ENCODE measurements around the gene MAP2K6. TPM values are rescaled to one million over a fixed set of nuclear protein-coding genes. Genes with fewer than 3 reads are reported as not detected.

MAP2K6 gene
- polyA plus RNA-seq, 1 of the 3 experiments (the other 2 are of a cell fraction): 6.7 TPM

DNA sequence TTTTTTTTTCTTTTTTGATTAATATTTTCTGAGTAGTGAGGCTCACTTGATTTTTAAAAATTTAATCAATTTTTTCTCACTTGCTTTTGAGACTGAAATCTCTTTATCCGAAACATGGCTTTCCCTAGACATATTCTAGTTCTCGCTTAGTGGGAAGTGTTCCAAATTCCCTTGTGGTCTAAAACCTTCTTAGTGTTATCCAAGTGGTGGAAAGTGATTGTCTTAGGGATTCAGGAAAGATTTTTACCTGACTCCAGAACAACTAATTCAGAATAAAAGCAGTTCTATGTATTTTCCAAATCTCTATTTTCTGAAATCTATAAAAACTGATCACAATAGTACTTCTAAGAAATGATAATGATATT, 178.8 kb downstream of the MAP2K6 start:
- peak overlapping the region in 1 of 2 experiments; percentile 36; a peak in 1 of 4 replicates for H3K27ac ChIP-seq (ENCODE audit: low read depth in 2 of 2, low read length in 1 of 2)
- POLR2A ChIA-PET: no interaction called here
- H3K4me2 ChIP-seq: peak overlapping the region; percentile 0; the same call in 1 of the 2 replicates
- 87% methylated on average over 2 of the region's 2 CpGs for WGBS (ENCODE audit: low lambda C conversion rate)
- no peaks in the 10 kb centered on the region for H3K9me2 ChIP-seq
- TF ChIP-seq, protein P1, sequence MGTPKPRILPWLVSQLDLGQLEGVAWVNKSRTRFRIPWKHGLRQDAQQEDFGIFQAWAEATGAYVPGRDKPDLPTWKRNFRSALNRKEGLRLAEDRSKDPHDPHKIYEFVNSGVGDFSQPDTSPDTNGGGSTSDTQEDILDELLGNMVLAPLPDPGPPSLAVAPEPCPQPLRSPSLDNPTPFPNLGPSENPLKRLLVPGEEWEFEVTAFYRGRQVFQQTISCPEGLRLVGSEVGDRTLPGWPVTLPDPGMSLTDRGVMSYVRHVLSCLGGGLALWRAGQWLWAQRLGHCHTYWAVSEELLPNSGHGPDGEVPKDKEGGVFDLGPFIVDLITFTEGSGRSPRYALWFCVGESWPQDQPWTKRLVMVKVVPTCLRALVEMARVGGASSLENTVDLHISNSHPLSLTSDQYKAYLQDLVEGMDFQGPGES (IDR thresholded peaks at IDR 0.05; ENCODE audit: low read depth, low read length): no peak
- TF ChIP-seq, protein P2, sequence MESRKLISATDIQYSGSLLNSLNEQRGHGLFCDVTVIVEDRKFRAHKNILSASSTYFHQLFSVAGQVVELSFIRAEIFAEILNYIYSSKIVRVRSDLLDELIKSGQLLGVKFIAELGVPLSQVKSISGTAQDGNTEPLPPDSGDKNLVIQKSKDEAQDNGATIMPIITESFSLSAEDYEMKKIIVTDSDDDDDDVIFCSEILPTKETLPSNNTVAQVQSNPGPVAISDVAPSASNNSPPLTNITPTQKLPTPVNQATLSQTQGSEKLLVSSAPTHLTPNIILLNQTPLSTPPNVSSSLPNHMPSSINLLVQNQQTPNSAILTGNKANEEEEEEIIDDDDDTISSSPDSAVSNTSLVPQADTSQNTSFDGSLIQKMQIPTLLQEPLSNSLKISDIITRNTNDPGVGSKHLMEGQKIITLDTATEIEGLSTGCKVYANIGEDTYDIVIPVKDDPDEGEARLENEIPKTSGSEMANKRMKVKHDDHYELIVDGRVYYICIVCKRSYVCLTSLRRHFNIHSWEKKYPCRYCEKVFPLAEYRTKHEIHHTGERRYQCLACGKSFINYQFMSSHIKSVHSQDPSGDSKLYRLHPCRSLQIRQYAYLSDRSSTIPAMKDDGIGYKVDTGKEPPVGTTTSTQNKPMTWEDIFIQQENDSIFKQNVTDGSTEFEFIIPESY (IDR thresholded peaks at IDR 0.05; ENCODE audit: borderline replicate concordance, low read depth): no peak
- TF ChIP-seq EZH2phosphoT487 (IDR thresholded peaks at IDR 0.05; ENCODE audit: borderline replicate concordance, low read depth) (no peak), FOSL2 (IDR thresholded peaks at IDR 0.05; ENCODE audit: borderline replicate concordance, low read depth) (no peak), RCOR1 (IDR thresholded peaks at IDR 0.05; ENCODE audit: low read length) (no peak), EP300 (IDR thresholded peaks at IDR 0.05; ENCODE audit: borderline replicate concordance in 1 of 2, low read depth in 1 of 2, low read length in 1 of 2) (no peak), FOXM1 (IDR thresholded peaks at IDR 0.05; ENCODE audit: low read depth) (no peak)
- TF ChIP-seq, protein P3, sequence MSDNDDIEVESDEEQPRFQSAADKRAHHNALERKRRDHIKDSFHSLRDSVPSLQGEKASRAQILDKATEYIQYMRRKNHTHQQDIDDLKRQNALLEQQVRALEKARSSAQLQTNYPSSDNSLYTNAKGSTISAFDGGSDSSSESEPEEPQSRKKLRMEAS (IDR thresholded peaks at IDR 0.05; ENCODE audit: low read depth): no peak
- TF ChIP-seq, protein P4, sequence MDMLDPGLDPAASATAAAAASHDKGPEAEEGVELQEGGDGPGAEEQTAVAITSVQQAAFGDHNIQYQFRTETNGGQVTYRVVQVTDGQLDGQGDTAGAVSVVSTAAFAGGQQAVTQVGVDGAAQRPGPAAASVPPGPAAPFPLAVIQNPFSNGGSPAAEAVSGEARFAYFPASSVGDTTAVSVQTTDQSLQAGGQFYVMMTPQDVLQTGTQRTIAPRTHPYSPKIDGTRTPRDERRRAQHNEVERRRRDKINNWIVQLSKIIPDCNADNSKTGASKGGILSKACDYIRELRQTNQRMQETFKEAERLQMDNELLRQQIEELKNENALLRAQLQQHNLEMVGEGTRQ (IDR thresholded peaks at IDR 0.05; ENCODE audit: borderline replicate concordance, low read depth, low read length): no peak
- peaks cover 6 to 10% of the 10 kb centered on the region in 2 experiments; a peak in 2 of 4 replicates for H3K4me1 ChIP-seq (ENCODE audit: control insufficient read depth in 1 of 2, insufficient read depth in 2 of 2, low read depth in 1 of 2, low read length in 1 of 2)
- H3K9me3 ChIP-seq: no peaks in the 10 kb centered on the region
- H3K79me2 ChIP-seq (ENCODE audit: insufficient read depth): no peaks in the 10 kb centered on the region
- CTCF ChIA-PET: interaction anchor here (1.6 to 3.8 kb wide), 3 partner anchors 9 to 15 kb away, joined by 4 to 22 read pairs (median 6); no protein-coding TSS in a partner anchor
- H4K20me1 ChIP-seq (ENCODE audit: insufficient read depth): no peaks in the 10 kb centered on the region
- no peaks in the 10 kb centered on the region for H3K36me3 ChIP-seq (replicated peaks in 1 of 2; ENCODE audit: control insufficient read depth in 1 of 2, insufficient read depth in 2 of 2, low read length in 1 of 2)
- H2AFZ ChIP-seq (ENCODE audit: low read depth): no peak overlapping the region
- no peak overlapping the region for H3K9ac ChIP-seq
- DNase-seq: no peak
- H3K4me3 ChIP-seq (ENCODE audit: low read depth in 2 of 2, low read length in 1 of 2): no peak overlapping the region
- H3K27me3 ChIP-seq (ENCODE audit: insufficient read depth): no peaks in the 10 kb centered on the region
- H3F3A ChIP-seq (replicated peaks; ENCODE audit: insufficient read depth): peaks cover 5% of the 10 kb centered on the region

GRCh38 chr17:69593716-69594115, 179.2 kb downstream of the MAP2K6 start:
- Histone ChIP-seq H3K79me2 (ENCODE audit: insufficient read depth) (no peaks in the 10 kb centered on the region), H4K20me1 (ENCODE audit: insufficient read depth) (no peaks in the 10 kb centered on the region), H3K4me3 (ENCODE audit: low read depth in 2 of 2, low read length in 1 of 2) (no peak overlapping the region), H2AFZ (ENCODE audit: low read depth) (no peak overlapping the region), H3K4me2 (no peak overlapping the region; the same call in 1 of the 2 replicates), H3K27me3 (ENCODE audit: insufficient read depth) (no peaks in the 10 kb centered on the region), H3K27ac (ENCODE audit: low read depth in 2 of 2, low read length in 1 of 2) (peak overlapping the region in 1 of 2 experiments; percentile 36; a peak in 1 of 4 replicates), H3K9ac (no peak overlapping the region), H3K36me3 (replicated peaks in 1 of 2; ENCODE audit: control insufficient read depth in 1 of 2, insufficient read depth in 2 of 2, low read length in 1 of 2) (no peaks in the 10 kb centered on the region), H3K9me3 (no peaks in the 10 kb centered on the region), H3K4me1 (ENCODE audit: control insufficient read depth in 1 of 2, insufficient read depth in 2 of 2, low read depth in 1 of 2, low read length in 1 of 2) (peaks cover 6 to 10% of the 10 kb centered on the region in 2 experiments; a peak in 2 of 4 replicates), H3F3A (replicated peaks; ENCODE audit: insufficient read depth) (peaks cover 5% of the 10 kb centered on the region), H3K9me2 (no peaks in the 10 kb centered on the region)
- WGBS (ENCODE audit: low lambda C conversion rate): 89% methylated on average over 2 of the region's 2 CpGs
- no peak for DNase-seq
- no peak for TF ChIP-seq SMC3 (IDR thresholded peaks at IDR 0.05; ENCODE audit: low read depth, low read length)
- no peak for TF ChIP-seq GATA2 (CRISPR knock-in tag; IDR thresholded peaks at IDR 0.05)
- no peak for TF ChIP-seq FOXM1 (IDR thresholded peaks at IDR 0.05; ENCODE audit: low read depth)
- no peak for TF ChIP-seq RAD21 (IDR thresholded peaks at IDR 0.05; ENCODE audit: low read length)
- no peak for TF ChIP-seq EP300 (IDR thresholded peaks at IDR 0.05; ENCODE audit: borderline replicate concordance in 1 of 2, low read depth in 1 of 2, low read length in 1 of 2)
- no peak for TF ChIP-seq POLR2AphosphoS5 (IDR thresholded peaks at IDR 0.05; ENCODE audit: low read depth, low read length)
- no peak for TF ChIP-seq TEAD4 (IDR thresholded peaks at IDR 0.05; ENCODE audit: borderline replicate concordance, insufficient read depth)
- TF ChIP-seq, protein P3 (IDR thresholded peaks at IDR 0.05; ENCODE audit: low read depth): no peak
- no peak for TF ChIP-seq CHD2 (IDR thresholded peaks at IDR 0.05; ENCODE audit: low read length, partially characterized antibody)
- no peak for TF ChIP-seq EZH2phosphoT487 (IDR thresholded peaks at IDR 0.05; ENCODE audit: borderline replicate concordance, low read depth)
- TF ChIP-seq MXI1 (IDR thresholded peaks at IDR 0.05; ENCODE audit: low read depth, low read length): no peak
- POLR2A ChIA-PET: no interaction called here
- CTCF ChIA-PET: interaction anchor here (0.8 to 3.8 kb wide), 5 partner anchors 9 to 963 kb away, joined by 3 to 22 read pairs (median 5); no protein-coding TSS in a partner anchor
